RCC 7860 (cell line): Measurements from ENCODE around the gene LCE5A.
"Not testable (repeated sequence)": the region's sequence is repeated elsewhere in the genome, so short reads cannot be mapped to it uniquely, and the experiment has no call there.

Experiments used
- DNase-seq: peaks from one replicate; pipeline ENCODE4 v3.0.0-alpha.2; 2015; ENCODE audit warnings: low spot score
- FAIRE-seq: peaks from 2 replicates; lab custom pipeline; 2012; peaks lifted over from hg19 to GRCh38; lab: Jason Lieb, UNC

The LCE5A gene

GRCh38 chr1:152515434-152515783 lies 4.8 kb downstream of the LCE5A start:
- FAIRE-seq (no peak), DNase-seq (no peak)

DNA sequence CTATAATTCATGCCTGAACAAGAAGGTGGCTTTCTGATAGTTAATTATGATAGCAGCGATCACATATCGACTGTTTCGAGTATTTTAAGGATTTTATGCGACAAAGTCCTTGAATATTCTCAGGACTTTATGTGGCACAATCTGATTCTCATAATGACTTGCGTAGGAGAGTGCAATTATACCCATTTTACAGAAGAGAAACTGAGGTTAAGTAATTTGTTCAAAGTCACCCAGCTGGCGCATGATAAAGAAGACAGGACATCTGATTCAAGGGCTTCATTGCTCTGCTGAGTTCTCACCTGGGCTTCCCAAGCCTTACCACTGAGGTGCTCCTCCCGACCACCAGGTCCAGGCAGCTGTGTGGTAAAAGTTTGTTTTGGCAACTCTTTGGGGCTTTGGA lies 5.5 kb downstream of the LCE5A start:
- DNase-seq (no peak), FAIRE-seq (no peak)

- DNase-seq, result peak; percentile 49
These were observed 6.7 kb downstream of the LCE5A start for GRCh38 chr1:152517237-152517811.

GRCh38 chr1:152519851-152520250 lies 9.2 kb downstream of the LCE5A start:
- FAIRE-seq (no peak), DNase-seq (no peak)

More at GRCh38 chr1:152517237-152517811, 6.7 kb downstream of the LCE5A start:
- no peak for FAIRE-seq

- DNase-seq (no peak), FAIRE-seq (no peak)
These were observed 10.0 kb downstream of the LCE5A start for GRCh38 chr1:152520561-152521090.

DNA sequence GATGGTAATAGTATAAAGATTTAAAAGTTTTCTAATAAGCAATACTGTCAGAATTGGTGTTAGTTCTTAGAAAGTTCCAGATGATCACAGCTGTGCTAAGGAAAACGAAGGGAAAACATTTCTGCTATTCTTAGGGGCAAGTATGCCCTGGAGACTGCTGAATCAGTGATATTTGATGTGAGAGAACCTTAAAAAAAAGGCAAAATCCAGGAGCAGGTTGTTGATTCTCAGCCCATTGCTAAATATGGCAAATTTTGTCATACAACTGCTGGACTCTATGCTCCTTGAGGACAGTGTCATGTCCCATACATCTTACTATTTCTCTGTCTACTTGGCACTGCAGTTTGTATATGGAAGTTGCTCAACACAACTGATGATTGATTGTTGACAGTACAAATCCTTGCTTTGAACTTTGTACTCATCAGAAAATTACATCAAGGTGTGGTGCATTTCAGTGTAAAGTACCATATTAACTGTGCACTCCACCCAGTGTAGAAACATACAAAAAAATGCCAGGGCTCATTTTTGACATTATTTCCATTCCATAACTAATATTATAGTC lies 14.6 kb downstream of the LCE5A start:
- FAIRE-seq, result no peak
- no peak for DNase-seq

DNA sequence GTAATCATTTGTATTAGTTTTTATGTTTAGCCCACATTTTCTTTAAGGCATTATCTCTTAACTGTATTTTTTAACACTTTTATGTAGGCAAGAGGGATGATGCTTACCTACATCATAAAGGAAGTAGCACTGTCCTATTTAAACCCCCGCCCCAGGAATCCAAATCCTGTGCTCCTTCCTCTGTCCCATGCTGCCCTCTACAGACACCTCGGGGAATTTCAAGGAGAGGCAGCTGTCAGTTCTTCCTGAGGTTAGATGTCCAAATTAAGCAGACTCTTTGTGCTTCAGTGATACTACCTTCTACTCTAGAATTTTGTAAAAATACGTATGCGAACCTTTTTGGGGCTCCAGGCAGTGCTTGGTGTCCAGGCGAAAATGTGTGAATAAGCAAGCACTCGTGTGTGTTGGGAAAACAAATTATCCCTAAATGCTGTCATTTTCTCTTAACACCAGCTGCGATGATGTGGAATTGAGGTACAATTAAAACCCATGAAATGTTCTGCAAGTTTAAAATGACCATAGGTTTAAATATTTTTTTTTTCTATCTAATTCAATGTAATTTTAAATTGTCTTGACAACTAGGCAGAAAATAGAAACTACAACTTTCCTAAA lies 22.8 kb downstream of the LCE5A start:
- peak; percentile 4 for FAIRE-seq

GRCh38 chr1:152535774-152536173 lies 25.2 kb downstream of the LCE5A start:
- no peak for DNase-seq
- no peak for FAIRE-seq

More for the DNA sequence above, 22.8 kb downstream of the LCE5A start:
- DNase-seq, result peak; percentile 28

DNA sequence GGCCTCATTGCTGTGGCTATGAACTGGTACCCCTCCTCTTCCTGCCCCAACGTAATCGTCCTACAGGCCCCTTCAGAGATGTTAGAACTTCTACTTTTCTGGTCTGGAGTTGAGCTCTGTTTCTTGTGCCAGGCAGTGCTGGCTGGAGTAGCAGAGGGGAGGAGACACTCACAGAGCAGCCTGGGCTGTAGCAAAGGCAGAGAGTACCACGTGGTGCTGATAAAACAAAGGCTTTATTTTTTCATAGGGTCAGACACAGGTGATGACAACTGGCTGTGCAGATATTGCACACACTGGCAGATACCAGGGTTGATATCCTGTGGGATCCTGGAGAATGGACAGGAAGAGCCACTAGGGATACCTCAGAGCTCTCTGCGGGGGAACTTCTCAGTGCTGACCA lies 26.9 kb downstream of the LCE5A start:
- DNase-seq (no peak), FAIRE-seq (no peak)

GRCh38 chr1:152539901-152540300 lies 29.3 kb downstream of the LCE5A start:
- FAIRE-seq, result no peak

DNA sequence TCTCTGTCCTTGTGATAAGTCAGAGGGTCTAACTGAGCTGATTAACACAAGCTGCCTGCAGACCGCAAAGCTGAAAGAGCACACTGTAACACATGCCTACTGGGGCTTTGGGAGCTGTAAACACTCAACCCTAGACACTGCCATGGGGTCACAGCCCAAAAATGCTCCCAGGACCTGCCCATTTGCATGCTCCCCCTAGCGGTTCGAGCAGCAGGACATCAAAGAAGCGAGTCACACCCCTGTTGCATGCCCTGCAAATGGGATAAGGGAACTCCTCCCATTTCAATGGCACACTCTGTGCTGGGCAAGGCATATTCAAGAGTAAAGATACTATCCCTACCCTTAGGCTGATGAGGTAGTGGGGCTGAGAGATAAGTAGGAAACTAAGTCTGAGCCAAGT lies 33.2 kb downstream of the LCE5A start:
- no peak for DNase-seq

More at GRCh38 chr1:152539901-152540300, 29.3 kb downstream of the LCE5A start:
- no peak for DNase-seq

DNA sequence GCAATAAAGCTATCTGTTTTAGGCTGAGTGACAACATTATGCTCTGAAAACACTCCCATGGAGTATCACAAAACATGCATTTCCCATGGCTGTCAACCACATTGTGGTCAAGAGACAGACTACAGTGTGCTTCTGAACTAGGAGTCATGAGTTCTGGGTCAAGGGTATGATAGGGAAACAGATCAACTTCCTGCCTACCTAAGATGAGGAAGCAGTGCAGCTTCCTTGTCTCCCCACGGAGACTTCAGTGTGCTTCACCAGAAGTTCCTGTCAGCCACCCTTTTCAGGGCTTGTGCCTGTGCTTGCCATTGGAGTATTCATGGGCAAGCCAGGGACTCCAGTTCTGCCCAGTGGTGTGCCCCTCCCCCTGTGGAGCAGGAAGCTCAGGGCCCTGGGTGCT lies 36.1 kb downstream of the LCE5A start:
- FAIRE-seq, result no peak
- no peak for DNase-seq

More for the DNA sequence above, 33.2 kb downstream of the LCE5A start:
- no peak for FAIRE-seq

DNA sequence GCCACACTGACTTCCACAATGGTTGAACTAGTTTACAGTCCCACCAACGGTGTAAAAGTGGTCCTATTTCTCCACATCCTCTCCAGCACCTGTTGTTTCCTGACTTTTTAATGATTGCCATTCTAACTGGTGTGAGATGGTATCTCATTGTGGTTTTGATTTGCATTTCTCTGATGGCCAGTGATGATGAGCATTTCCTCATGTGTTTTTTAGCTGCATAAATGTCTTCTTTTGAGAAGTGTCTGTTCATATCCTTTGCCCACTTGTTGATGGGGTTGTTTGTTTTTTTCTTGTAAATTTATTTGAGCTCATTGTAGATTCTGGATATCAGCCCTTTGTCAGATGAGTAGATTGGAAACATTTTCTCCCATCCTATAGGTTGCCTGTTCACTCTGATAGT lies 37.8 kb downstream of the LCE5A start:
- FAIRE-seq, DNase-seq: not testable (repeated sequence)
